Glutamatergic neuron (in vitro differentiated cells): Measurements from ENCODE around the gene FTCD. TPM values are rescaled to one million over a fixed set of nuclear protein-coding genes. Genes with fewer than 3 reads are reported as not detected.

ENCODE experiments used
- DNase-seq: peaks from one replicate; pipeline ENCODE4 v3.0.0; 2022
- H3K27ac Mint-ChIP-seq: one replicate; pipeline ENCODE4 v1.8.0; 2020; ENCODE audit warnings: mild to moderate bottlenecking, mixed read lengths, inconsistent platforms; ENCODE audit not compliant: unreplicated experiment
- H3K27me3 Mint-ChIP-seq: one replicate; pipeline ENCODE4 v1.8.0; 2020; ENCODE audit warnings: mild to moderate bottlenecking, moderate library complexity, mixed read lengths, inconsistent platforms; ENCODE audit not compliant: unreplicated experiment
- H3K36me3 Mint-ChIP-seq: one replicate; pipeline ENCODE4 v1.8.0; 2020; ENCODE audit warnings: mild to moderate bottlenecking, mixed read lengths, inconsistent platforms; ENCODE audit not compliant: unreplicated experiment
- H3K4me1 Mint-ChIP-seq: one replicate; pipeline ENCODE4 v1.8.0; 2020; ENCODE audit warnings: mild to moderate bottlenecking, low read depth, mixed read lengths, inconsistent platforms; ENCODE audit not compliant: unreplicated experiment
- H3K4me3 Mint-ChIP-seq: one replicate; pipeline ENCODE4 v1.8.0; 2020; ENCODE audit warnings: mild to moderate bottlenecking, mixed read lengths, inconsistent platforms; ENCODE audit not compliant: unreplicated experiment
- H3K9me3 Mint-ChIP-seq: one replicate; pipeline ENCODE4 v1.8.0; 2020; ENCODE audit warnings: mild to moderate bottlenecking, moderate library complexity, mixed read lengths, inconsistent platforms; ENCODE audit not compliant: unreplicated experiment
- CTCF ChIP-seq: fragments of 200-600 bp; sonication (generic); IDR thresholded peaks from one replicate; pipeline ENCODE4 v1.5.0; 2021; ENCODE audit not compliant: partially characterized antibody, unreplicated experiment
- total RNA-seq: library from RNA; stranded (reverse); fragmentation: NEBNext Ultra II Directional; extraction: Animal tissue kit (Norgen Biotek cat#: 25700); gene quantifications from one replicate; pipeline ENCODE4 v1.2.1, GENCODE V29; 2021; ENCODE audit not compliant: unreplicated experiment

The FTCD gene
- total RNA-seq, 1 donor from 2014 or later = 13.4 TPM

- H3K4me3 Mint-ChIP-seq = no peak overlapping the region
- TF ChIP-seq CTCF = no peak
- H3K9me3 Mint-ChIP-seq = no peaks in the 10 kb centered on the region
- no peak overlapping the region for H3K27ac Mint-ChIP-seq
- DNase-seq = peak; percentile 22
- peaks cover 5% of the 10 kb centered on the region for H3K27me3 Mint-ChIP-seq
- no peaks in the 10 kb centered on the region for H3K4me1 Mint-ChIP-seq
- no peaks in the 10 kb centered on the region for H3K36me3 Mint-ChIP-seq
These were observed 26.3 kb downstream of the FTCD start for GRCh38 chr21:46128933-46129571.

- DNase-seq = peak; percentile 8
- TF ChIP-seq CTCF = no peak
- H3K27ac Mint-ChIP-seq = no peak overlapping the region
- H3K4me1 Mint-ChIP-seq = no peaks in the 10 kb centered on the region
- H3K9me3 Mint-ChIP-seq = no peaks in the 10 kb centered on the region
- peaks cover 3% of the 10 kb centered on the region for H3K27me3 Mint-ChIP-seq
- H3K4me3 Mint-ChIP-seq = no peak overlapping the region
- H3K36me3 Mint-ChIP-seq = no peaks in the 10 kb centered on the region
These were observed 27.1 kb downstream of the FTCD start for GRCh38 chr21:46128106-46128932.

GRCh38 chr21:46127239-46128105 lies 27.9 kb downstream of the FTCD start:
- Mint-ChIP-seq H3K27me3 (peaks cover 3% of the 10 kb centered on the region), H3K36me3 (no peaks in the 10 kb centered on the region), H3K9me3 (no peaks in the 10 kb centered on the region), H3K4me3 (no peak overlapping the region), H3K4me1 (no peaks in the 10 kb centered on the region), H3K27ac (no peak overlapping the region)
- peak; percentile 10 for DNase-seq
- no peak for TF ChIP-seq CTCF

- no peak for TF ChIP-seq CTCF
- Mint-ChIP-seq H3K27ac (no peak overlapping the region), H3K4me3 (no peak overlapping the region)
These were observed 28.8 kb downstream of the FTCD start for GRCh38 chr21:46126309-46127238.

More at GRCh38 chr21:46126309-46127238, 28.8 kb downstream of the FTCD start:
- DNase-seq = peak; percentile 16
- H3K27me3 Mint-ChIP-seq = peaks cover 3% of the 10 kb centered on the region
- no peaks in the 10 kb centered on the region for H3K9me3 Mint-ChIP-seq
- H3K4me1 Mint-ChIP-seq = no peaks in the 10 kb centered on the region
- H3K36me3 Mint-ChIP-seq = no peaks in the 10 kb centered on the region
